GM18526 (cell line): ENCODE data around the gene TSR3.

Experiments
- POLR2A ChIP-seq: IDR thresholded peaks from 3 replicates; pipeline ENCODE4 v1.6.1; 2011; ENCODE audit not compliant: insufficient read length; ENCODE audit errors: extremely low read depth

Gene TSR3

DNA sequence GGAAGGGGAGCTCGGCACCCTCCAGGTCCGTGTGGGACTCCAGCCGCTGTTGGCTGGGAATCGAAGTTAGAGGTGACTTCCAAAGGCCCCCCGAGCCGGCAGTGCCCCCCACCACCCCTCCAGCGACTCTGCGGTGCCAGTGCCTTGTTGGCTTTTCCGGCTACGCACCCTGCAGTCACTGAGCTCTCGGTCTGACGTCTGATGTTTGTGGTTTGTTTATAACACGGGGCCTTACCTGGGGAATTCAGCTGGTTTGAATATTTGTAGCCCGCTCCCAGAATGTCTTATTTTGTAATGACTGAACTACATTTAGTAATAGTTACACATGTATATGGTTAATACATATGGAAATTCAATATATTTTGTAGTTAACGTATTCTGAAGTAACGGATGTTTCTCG lies 25.3 kb downstream of the TSR3 start:
- TF ChIP-seq POLR2A, result no peak

- TF ChIP-seq POLR2A, result no peak
These were observed 25.9 kb downstream of the TSR3 start for GRCh38 chr16:1325673-1326371.

GRCh38 chr16:1325261-1325660 lies 26.4 kb downstream of the TSR3 start:
- no peak for TF ChIP-seq POLR2A

GRCh38 chr16:1324286-1324826 lies 27.3 kb downstream of the TSR3 start:
- TF ChIP-seq POLR2A, result no peak

DNA sequence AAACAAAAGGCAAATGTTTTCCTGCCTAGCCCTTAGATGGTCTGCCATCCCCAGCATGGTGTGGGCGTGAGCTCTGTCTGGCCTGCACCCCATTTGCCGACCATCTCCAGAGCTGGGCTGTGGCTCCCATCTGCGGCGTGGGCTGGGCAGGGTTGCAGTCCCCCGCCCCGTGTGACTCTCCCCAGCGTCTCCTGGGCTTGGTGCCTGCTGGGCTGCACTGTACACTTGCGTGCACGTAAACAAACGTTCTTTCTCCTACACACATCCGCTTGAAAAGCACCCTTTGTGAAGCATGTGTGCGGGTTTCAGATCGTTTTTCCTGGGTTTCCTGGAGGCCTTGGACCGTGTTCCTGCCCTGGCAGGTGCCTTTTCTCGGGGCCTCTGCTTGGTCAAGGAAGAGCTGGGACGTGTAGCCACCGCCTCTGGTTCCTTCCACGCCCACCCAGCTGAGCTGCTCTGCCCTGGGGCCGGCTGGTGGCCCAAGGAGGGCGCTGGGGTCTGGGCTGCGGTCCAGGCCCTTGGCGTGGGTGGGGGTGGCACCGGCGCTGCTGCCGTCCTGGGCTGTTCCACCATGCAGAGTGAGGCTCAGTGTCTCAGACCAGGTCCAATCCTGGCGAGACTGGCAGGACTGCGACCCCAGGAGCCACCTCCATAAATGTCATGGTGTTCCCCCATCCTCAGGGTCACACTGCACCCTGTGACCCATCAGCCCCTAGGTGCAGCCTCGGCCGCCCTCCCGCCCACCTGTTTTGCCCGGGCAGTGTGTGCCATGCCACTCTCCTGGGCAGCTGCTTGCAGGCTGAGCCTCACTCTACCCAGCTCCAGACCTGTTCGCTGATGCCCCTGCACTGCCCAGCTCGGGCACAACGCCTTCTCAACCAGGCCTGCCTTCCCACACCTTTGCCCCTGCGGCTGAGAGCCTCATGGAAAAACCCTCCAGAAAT lies 28.1 kb downstream of the TSR3 start:
- no peak for TF ChIP-seq POLR2A

- no peak for TF ChIP-seq POLR2A
These were observed 29.3 kb downstream of the TSR3 start for GRCh38 chr16:1322407-1322806.

DNA sequence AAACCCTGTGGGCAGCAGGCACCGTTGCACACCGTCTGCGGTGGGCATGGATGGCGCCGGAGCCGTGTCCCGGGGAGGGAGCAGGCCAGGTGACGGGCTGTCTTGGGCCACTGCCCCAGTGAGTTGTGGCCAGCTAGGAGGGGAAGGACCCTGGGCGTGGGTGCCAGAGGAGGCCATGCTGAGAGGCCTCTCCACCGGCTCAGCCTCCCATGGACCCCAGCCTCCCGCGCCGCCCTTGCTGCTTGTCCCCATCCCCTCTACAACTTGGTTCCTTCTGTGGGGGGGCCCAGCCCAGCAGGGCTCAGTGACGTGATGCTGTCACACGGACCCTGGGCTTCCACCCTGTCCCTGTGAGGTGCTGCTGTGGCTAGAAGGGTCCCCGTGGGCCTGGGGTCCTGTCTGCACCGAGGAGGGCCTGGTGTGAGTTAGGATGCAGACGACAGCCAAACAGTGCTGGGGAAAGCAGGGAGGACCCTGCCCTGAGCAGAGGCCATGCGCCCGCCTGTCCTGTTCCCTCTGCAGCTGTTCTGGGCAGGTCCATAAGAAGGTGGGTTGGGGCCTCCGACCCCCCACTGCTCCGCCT lies 30.9 kb downstream of the TSR3 start:
- TF ChIP-seq POLR2A, result no peak

- no peak for TF ChIP-seq POLR2A
These were observed 31.6 kb downstream of the TSR3 start for GRCh38 chr16:1320097-1320496.

DNA sequence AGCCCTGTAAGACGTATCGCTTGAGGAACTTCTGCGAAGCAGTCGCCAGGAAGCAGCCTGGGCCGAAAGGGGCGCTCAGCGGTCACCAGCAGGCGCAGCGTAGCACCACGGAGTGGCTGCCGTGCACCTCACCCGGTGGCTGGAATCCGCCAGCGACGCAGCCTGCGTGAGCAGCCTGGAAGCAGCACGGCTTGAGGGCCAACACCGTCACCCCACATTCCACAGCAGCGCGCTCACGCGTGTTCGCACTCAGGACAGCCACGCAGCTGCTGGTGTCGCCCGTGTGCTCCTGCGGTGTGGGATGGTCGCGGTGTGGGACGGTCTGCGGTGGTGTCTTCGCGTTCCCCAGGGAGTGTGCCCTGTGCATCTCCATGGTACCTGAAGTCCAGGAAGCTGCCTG lies 32.6 kb downstream of the TSR3 start:
- TF ChIP-seq POLR2A, result no peak

- TF ChIP-seq POLR2A, result no peak
These were observed 33.5 kb downstream of the TSR3 start for GRCh38 chr16:1318268-1318545.

DNA sequence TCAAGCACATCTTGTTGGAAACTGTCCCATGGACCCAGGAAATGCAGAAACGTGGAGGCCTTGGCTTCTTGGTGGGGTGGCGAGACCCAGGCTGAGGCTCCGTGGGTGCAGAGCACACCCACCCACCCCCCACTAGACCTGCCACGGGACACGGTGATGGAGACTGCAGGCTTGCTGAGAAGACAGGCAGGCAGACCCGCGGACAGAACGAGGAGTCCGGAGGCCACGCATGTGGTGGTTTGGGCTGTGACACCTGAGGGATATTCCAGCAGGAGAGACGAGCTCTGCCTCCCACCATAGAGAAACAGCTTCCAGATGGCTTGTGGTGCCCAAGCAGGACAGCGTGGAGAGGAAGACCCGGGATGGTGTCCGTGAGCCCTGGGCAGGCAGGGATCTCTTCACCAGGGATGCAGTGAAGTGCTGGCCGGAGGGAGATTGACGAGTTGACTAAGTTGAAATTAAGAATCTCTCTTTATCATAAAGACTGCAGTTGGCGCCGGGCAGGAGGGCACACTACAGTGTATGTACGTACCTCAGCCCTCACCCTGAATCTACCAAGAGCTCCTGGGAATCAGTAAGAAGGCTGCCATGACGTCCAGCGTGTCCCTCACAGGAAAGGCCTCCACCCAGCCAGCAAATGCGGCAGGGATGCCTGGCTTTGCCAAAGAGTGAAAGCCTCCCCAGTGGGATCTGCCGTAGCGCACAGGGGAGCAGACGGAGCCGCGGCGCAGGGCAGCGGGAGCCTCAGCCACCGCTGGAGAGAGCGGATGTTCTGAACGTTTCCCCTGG lies 34.0 kb downstream of the TSR3 start:
- TF ChIP-seq POLR2A, result no peak

- TF ChIP-seq POLR2A, result no peak
These were observed 35.7 kb downstream of the TSR3 start for GRCh38 chr16:1316033-1316405.

DNA sequence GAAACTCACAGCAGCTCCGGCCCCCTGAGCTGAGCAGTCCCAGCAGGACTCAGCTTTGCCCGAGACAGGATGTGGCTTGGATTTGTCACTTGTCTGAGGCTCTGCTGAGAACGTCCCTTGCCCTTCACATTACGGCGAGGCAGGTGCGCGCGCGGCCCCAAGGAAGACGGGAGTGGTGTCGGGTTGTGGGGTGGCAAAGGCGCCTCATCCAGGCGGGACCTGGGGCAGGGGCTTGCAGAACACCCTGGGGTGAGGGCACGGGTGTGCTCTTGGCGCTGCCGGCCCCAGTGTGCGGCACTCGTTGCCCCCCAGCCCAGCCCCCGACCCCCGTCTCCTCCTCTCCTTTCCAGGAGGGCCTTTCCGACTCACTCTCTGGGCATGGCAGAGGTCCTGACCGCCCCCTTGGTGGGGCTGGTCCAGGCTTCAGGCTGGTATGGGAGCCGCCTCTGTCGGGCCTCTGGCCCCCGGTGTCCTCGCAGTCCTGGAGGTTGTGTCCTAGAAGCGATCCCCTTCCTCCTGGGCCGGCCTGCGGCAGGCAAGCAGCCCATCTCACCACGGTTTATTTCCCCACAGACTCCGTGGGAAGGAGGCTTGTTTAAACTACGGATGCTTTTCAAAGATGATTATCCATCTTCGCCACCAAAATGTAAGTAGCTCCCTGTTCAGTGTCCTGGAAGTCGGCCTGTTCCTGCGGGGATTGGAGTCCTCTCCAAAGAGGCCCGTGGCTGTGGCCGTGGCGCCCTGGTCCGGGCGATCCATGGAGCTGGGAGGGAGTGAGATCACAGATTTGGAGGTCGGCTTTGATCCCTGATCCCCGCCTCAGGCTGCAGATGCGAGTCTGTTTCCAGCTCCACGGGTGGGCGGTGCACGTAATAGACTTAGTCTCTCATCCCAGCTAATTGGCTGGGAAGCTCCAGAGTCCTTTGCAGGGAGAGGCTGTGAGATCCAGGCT lies 36.3 kb downstream of the TSR3 start:
- no peak for TF ChIP-seq POLR2A

GRCh38 chr16:1314399-1315068 lies 37.1 kb downstream of the TSR3 start:
- TF ChIP-seq POLR2A, result no peak
